Esophagus muscularis mucosa (tissue), 3 donors: ENCODE measurements around the gene PITX3.

Experiments
- CTCF ChIP-seq, 3 experiments: fragments of 200-600 bp in 2 of 3; fragments of 450-650 bp in 1 of 3; sonication (generic) in 2 of 3; IDR thresholded peaks; one replicate each; pipeline ENCODE4 v1.5.1; 2017 to 2019; ENCODE audit warnings: antibody characterized with exemption in 3 of 3, mild to moderate bottlenecking in 2 of 3, moderate library complexity in 1 of 3
- POLR2AphosphoS5 ChIP-seq, 2 donors: sonication (generic); formaldehyde crosslinking; IDR thresholded peaks; one replicate each; pipeline ENCODE4 v1.6.1; 2017; ENCODE audit warnings: antibody characterized with exemption in 2 of 2

DNA sequence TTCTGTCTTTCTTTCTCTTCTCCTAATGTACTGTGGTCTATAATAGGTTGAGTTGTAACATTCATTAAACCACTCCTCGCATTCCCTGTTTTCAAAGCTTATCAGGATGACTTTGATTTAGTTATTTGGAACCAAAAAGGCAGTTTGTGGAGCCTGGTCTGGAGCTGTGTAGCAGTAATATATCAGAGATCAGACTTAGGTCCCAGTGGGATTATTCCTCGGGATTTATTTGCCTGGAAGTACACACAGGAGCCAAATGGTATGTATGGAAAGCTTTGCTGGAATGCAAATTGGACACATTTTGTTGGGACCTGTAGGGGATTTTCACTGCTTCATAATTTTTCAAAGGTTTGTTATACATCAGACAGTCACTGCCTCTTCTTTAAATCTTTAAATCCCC, 44.9 kb upstream of the PITX3 start:
- TF ChIP-seq CTCF (IDR thresholded peaks at IDR 0.05) (no peak), POLR2AphosphoS5 (IDR thresholded peaks at IDR 0.05) (no peak)
